Erythroblast (primary cell): Measurements from ENCODE around the gene SLC15A3.
A peak's percentile ranks its signal among the peaks of the same experiment; 100 is the strongest.

Experiments used
- DNase-seq, 2 experiments: peaks; one replicate each; lab custom pipeline; 2025; lab: John Stamatoyannopoulos, UW
- GATA1 ChIP-seq: IDR thresholded peaks from 2 replicates; pipeline ENCODE4 v1.6.1; 2011; ENCODE audit warnings: low read depth, mild to moderate bottlenecking, control low read depth, low read length, moderate library complexity
- POLR2A ChIP-seq: IDR thresholded peaks from 2 replicates; pipeline ENCODE4 v1.6.1; 2011; ENCODE audit warnings: mild to moderate bottlenecking, low read length

Gene SLC15A3

GRCh38 chr11:60915248-60915914, 36.6 kb downstream of the SLC15A3 start:
- peak; percentile 51 to 60 for DNase-seq
- TF ChIP-seq POLR2A = no peak
- TF ChIP-seq GATA1 = no peak

GRCh38 chr11:60914633-60915247, 37.2 kb downstream of the SLC15A3 start:
- no peak for TF ChIP-seq GATA1
- no peak for TF ChIP-seq POLR2A

DNA sequence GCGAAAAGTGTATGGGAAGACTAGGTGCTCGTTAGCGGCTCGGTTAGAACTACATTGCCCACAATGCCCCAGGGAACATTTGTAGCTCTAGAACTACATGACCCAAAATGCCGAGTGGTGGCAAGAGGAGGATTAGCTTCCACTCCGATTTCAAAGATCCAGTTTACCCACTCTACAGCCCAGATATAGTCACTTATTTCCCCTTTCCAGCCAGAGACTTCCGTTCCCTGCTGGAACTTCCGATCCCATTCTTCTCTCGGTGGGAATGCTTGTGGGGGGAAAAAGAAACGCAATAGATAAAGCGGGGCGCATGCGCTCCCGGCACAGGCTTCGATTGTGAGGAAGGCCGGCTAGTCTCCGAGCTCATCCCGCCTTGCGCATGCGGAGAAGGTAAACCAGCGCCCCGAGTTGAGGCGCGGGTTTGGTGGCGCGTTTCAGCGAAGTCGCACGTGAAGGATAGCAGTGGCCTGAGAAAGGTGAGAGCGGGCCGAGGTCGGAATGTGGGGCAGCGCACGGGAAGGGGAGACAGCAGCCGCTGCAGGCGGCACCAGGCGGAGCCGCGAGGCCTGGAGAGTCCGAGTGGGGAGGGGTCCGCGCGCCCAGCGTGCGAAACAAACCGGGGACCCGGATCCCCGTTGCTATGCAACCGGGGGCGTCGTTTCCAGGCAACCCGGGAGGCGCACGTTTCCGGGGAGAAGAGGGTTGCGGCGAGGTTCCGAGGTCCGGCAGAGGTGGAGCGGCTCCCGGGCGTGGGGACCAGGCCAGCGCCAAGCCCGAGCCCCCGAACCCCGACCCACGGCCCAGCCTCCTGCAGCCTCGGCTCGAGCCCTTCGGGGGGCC, 38.0 kb downstream of the SLC15A3 start, which contains the start of gene TMEM109:
TSS of gene TMEM109 (plus strand) at position 366 of the 840 bp plus-strand sequence. CDS start 5,536 bp downstream, outside the sequence.
- TF ChIP-seq GATA1 = no peak
- peak; percentile 41 for TF ChIP-seq POLR2A
- DNase-seq = peak; percentile 91 to 94

More at GRCh38 chr11:60914633-60915247, 37.2 kb downstream of the SLC15A3 start:
- peak; percentile 66 to 72 for DNase-seq

- no peak for TF ChIP-seq POLR2A
- no peak for TF ChIP-seq GATA1
Measured at GRCh38 chr11:60912851-60913528, 39.0 kb downstream of the SLC15A3 start.

DNA sequence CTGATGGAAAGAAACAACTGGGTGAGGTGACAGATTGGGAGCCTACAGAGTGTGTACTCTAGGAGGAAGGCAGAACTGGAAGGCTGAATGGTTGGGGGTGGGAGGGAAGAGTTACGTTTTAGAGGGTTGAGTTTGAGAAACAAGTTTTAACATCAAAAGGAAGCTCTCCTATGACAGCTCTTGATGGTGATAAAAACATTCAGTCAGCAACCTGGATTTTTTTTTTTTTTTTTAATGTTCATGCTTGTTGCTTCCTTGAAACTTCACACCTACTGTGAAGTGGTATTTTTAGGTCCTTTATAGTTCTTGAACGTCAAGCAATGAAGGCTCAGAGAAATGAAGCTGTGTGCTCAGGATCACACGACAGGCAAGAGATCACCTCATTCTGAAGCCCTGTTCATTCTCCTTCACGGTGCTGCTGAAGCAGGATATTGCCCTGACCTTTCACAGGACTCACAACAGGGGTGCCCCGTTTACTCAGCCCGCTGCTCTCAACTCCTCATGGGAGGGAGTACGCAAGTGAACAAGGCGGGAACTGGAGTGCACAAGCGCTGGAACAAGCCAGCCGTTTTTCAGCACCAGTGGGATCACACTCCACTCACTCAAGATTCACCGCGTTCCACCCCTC, 39.6 kb downstream of the SLC15A3 start:
- DNase-seq = no peak
- TF ChIP-seq POLR2A (no peak), GATA1 (no peak)

More at GRCh38 chr11:60912851-60913528, 39.0 kb downstream of the SLC15A3 start:
- no peak for DNase-seq

DNA sequence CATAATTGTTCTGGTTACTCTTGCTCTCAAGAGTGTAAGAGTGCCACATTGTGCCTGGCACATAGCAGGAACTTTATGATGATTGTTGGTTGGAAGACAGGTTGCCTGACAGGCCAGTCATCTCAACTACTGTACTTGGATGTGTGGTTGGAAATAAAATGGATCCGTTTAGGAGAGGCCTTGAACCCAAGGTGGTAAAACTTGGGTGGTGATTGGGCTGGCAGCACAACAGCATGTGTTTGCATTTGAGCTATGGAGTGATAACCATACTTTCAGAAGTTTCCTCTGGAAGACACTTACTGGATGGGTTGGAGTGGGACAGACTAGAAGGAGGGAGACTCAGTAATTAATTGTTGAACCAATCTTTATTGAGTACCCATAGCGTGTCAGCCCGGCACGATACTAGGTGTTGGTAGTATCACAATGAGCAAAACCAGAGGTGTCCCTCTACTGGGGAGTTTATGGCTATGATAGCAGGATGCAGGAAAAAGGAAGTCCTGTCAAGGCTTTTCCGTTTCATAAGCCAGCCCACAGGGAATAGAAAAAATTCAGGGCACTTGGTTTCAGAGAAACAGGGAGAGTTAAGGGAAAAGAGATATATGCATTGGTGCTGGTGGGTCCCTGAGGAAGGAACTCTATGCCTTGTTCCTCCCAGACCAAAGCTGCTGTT, 41.1 kb downstream of the SLC15A3 start:
- no peak for DNase-seq
- TF ChIP-seq GATA1 = no peak
- no peak for TF ChIP-seq POLR2A

DNA sequence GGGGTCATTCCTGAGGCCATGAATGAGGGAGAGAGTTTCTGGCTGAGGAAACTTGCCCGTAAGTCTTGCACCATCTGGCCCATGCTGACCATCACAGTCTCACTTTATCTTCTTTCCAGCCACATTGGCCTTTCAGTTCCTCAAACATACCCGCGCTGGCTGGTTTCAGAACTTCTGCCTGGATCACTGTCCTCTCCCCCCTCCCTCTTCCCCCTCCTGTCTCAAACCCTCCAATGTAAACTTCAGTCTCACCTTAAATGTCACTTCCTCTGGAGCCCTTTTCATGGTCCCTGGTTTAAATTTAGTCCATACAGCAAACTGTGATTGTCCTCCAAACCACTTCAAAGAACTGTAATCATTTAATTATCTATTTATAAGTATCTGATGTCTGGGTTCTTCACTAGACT, 41.7 kb downstream of the SLC15A3 start:
- no peak for DNase-seq
- TF ChIP-seq POLR2A (no peak), GATA1 (no peak)

GRCh38 chr11:60909680-60910280, 42.2 kb downstream of the SLC15A3 start:
- DNase-seq = peak in 1 of 2 experiments; percentile 28

GRCh38 chr11:60908803-60909202, 43.2 kb downstream of the SLC15A3 start:
- TF ChIP-seq POLR2A = no peak
- no peak for TF ChIP-seq GATA1
- no peak for DNase-seq

DNA sequence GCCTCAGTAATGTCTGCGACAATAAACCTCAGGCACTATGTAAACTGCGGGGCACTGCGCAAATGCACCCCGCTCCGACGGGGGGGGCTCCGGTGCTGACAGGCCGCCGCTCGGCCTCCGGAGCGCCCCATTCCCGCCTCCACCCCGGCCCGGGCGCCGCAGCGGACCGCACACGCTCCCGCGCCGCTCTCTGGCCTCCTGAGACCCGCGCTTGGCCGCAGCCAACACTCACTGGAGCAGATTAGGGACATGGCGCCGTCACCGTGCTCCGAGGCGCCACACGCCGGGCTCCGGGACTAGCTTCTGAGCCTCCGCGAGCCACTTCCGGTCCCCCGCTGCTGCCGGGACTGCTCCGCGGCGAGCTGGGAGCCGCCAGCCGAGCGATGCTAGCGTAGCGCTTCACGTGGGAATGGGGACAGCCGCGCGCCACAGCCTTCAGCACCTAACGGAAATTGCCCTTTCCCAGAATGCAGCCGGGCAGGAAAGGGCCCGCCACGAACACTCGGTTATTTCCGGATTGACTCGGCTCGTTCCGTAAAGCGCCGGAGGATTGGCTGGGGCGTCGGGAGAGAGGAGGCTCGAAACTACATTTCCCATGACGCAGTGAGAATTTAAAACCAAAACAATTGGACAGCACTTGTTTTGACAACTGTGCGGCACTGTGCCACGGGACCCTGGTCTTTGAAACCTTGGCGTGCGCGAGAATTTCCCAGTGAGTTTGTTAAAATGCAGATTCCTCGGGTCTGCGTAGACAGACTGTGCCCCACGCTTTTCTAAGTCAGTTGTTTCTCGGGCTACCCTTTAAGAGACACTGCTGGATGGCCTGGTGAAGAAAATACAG, 45.6 kb downstream of the SLC15A3 start, which contains the start of gene PRPF19:
TSS of gene PRPF19 (minus strand) at position 454 of the 841 bp plus-strand sequence. CDS start at position 251, 203 bp downstream.
- TF ChIP-seq GATA1 (no peak), POLR2A (peak; percentile 88)
- peak; percentile 96 for DNase-seq

GRCh38 chr11:60905551-60906113, 46.3 kb downstream of the SLC15A3 start:
- peak; percentile 55 to 64 for DNase-seq
- TF ChIP-seq POLR2A (no peak), GATA1 (no peak)
